Inferior parietal cortex (tissue), 1 donor: ENCODE results near the gene HOXD9.

ENCODE experiments used
- DNase-seq: peaks from one replicate; pipeline ENCODE4 v3.0.0-alpha.2; 2016; ENCODE audit errors: extremely low spot score

HOXD9 gene

DNA sequence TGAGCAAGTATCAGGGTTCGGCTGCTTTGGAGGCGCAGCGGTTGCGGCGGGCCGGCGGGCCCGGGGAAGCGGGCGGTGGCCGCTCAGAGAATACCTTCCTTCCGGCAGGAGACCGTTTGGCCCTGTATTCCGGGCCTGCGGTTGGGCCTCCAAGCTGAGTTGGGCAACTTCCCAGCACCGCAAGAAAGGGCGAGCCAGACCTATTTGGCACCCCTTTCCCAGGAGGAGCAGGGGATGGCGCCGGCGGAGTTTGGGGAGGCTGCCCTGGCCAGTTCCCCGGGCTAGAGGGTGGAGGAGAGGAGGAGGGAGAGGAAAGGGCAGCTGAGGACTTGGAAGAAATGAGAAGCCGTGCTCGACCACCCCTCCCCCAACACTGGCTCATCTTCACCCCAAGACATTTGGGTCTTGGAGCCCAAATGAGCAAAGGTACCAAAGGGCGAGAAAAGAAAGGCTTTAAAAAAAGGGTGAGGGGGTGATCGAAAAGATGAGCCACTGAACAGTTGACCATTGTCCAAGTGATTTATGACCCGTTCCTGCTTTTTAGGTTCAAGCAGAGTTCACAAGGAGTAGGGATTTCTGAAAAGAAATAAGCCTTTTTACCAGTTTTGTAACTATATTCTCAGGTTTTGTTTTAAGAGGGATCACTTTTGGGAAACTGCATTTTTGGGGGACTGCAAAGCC is 43.0 kb downstream of the HOXD9 start:
- DNase-seq, result no peak

DNA sequence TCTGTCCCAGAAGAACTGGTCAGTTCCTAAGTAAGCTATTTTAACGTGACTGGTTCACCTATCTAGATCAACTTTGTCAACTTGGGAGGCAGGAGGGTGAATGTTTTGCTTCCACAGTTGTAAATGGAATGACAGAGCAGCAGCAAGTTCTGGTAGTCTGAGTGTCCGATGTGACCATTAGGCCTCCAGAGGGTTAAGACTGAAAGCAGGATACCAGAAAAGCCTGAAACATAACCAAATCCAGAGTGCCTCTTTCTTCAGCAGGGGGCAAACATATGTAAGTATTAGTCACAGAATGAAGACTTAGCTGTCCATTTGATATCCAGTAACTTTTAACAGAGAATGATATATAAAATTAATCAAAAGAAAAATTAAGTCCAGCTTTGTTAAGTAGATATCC is 43.8 kb downstream of the HOXD9 start:
- DNase-seq, result no peak

DNA sequence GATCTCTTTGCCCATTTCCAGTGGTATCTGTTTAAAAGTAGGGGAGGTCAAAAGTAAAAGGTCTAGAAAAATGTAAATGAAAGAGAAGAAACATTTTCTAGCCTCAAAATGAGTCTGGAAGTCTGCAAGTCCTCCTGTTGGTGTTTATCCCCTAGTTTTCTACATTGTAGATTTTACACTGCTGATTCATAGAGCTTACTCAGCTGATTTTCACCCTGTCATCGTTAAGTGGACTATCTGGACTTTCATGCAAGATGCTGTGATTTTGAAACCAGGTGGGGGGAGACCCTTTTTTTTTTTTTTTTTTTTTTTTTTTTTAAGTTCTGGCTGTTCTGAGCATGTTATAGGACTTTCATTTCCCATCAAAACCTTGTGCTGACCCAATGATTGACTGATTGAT is 44.9 kb downstream of the HOXD9 start:
- no peak for DNase-seq

DNA sequence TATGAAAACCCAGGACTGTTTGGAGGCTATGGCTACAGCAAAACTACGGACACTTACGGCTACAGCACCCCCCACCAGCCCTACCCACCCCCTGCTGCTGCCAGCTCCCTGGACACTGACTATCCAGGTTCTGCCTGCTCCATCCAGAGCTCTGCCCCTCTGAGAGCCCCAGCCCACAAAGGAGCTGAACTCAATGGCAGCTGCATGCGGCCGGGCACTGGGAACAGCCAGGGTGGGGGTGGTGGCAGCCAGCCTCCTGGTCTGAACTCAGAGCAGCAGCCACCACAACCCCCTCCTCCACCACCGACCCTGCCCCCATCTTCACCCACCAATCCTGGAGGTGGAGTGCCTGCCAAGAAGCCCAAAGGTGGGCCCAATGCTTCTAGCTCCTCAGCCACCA is 46.7 kb downstream of the HOXD9 start:
- no peak for DNase-seq

DNA sequence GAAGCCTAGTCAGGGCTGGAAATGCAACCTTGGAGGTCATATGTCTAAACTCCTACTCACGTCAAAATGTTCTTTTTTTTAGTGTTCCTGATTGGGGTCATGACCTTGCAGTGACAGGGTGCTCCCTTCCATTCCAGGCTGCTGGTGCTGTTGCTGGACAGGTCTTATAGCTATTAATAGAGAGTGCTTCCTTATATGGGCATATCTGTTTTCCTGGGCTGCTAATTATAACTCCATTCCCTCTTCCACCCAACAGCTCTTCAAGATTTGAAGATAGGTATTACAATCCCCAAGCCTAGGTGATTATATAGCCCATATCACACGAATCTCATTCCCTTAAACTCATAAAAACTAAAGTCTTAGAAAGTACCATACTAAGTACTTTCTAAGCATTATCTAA is 47.2 kb downstream of the HOXD9 start:
- no peak for DNase-seq

DNA sequence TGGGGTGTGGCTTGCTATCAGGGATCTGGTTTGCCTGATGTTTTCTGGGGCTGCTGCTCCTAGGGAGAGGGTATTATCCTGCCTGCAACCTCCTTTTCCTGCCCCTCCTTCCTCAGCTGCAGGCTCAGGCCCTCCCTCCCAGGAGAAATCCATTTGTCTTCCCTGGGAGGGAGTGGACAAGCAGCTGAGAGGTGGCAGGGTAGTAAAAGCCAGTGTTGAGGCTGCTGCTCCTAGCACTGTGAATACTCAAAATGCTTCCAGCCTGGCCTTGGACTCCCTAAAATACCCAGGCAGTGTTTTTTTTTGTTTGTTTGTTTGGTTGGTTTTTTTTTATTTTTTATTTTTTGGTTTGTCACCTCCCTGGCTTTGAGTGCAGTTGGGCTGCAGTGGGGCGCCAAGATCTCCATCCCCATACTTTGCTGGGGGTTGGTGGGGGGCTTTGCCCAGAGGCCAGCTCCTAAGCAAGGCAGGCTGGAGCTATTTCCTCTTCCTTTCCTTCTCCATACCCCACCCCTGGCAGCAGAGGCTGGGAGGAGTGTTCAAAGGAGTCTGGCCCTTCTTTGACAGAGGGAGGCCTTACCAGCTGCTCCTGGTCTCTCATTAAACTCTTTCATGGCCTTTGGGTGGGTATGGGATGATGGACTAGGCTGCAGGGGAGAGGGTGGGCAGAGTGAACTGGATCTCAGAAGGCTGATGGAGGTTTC is 48.2 kb downstream of the HOXD9 start:
- DNase-seq, result no peak

DNA sequence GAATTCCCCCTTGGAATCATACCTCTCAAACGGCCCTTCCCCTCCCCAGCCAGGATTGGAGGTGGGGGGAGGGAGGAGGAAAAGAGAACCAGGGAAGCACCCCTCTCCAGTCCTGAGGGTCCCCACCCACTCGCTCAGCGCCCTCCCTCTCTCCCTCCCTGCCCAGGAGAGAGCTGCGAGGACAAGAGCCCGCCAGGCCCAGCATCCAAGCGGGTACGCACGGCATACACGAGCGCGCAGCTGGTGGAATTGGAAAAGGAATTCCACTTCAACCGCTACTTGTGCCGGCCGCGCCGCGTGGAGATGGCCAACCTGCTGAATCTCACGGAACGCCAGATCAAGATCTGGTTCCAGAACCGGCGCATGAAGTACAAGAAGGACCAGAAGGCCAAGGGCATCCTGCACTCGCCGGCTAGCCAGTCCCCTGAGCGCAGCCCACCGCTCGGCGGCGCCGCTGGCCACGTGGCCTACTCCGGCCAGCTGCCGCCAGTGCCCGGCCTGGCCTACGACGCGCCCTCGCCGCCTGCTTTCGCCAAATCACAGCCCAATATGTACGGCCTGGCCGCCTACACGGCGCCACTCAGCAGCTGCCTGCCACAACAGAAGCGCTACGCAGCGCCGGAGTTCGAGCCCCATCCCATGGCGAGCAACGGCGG is 49.0 kb downstream of the HOXD9 start:
- no peak for DNase-seq

DNA sequence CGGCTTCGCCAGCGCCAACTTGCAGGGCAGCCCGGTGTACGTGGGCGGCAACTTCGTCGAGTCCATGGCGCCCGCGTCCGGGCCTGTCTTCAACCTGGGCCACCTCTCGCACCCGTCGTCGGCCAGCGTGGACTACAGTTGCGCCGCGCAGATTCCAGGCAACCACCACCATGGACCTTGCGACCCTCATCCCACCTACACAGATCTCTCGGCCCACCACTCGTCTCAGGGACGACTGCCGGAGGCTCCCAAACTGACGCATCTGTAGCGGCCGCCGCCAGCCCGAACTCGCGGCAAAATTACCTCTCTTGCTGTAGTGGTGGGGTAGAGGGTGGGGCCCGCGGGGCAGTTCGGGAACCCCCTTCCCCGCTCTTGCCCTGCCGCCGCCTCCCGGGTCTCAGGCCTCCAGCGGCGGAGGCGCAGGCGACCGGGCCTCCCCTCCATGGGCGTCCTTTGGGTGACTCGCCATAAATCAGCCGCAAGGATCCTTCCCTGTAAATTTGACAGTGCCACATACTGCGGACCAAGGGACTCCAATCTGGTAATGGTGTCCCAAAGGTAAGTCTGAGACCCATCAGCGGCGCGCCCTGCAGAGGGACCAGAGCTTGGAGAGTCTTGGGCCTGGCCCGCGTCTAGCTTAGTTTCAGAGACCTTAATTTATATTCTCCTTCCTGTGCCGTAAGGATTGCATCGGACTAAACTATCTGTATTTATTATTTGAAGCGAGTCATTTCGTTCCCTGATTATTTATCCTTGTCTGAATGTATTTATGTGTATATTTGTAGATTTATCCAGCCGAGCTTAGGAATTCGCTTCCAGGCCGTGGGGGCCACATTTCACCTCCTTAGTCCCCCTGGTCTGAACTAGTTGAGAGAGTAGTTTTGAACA is 49.7 kb downstream of the HOXD9 start:
- DNase-seq, result no peak

DNA sequence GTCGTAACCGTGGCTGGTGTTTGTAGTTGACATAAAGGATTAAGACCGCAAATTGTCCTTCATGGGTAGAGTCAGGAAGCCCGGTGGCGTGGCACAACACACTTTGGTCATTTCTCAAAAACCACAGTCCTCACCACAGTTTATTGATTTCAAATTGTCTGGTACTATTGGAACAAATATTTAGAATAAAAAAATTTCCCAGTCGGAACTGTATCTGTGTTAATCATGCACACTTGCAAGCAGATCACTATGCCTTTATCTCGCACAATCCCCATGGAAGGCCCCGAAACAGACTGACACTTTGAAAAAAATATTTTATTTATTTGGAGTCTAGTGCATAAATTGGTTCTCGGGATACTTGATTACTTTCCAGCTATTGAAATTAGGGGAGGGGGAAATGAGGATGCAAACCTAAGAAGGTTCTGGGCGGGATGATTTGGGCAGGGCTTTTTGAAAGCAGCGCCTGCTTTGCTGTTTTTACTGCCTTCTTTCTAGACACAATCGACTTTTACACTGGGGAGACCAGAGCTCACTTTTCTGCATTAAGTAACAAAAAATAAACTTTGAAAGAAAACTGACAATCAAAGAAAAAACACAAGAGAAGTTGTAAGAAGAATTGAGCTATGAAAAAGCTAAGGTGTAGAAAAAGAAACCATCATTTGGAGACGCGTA is 50.5 kb downstream of the HOXD9 start:
- DNase-seq, result no peak

DNA sequence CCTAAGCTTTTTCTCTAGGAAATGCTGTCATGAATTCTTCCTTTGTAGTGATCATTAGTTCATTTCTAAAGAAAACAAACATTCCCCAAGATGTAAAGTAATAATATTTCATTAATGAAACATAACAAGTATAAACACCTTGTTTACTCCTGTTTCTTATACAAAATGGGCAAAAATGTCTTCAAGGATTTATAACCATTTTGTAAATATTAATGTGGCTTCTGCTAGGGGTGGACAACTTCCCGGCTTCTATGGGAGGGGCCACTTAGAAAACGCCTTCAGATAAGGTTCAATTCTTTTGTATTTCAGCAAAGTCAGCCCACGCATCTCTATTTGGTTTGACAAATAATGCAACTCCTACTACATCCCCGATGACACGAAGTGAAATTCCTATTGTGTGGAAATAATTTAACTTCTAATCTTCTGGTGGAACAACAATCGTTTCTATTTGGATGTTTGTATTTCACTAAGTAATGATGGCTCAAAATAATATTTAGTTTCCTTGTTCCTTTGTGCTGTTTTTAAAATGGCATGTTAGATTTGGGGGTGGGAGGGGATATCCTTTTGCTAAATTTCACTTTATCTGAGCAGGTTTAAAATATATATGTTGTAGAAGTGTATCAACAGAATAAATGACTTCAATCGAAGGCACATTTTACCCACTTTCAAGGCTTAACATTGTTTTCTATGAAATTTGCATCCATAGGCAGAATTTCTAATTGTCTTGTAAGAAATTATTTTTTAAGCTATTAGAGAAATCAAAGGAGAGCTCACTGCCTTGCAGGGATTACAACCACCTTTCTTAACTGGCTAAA is 51.3 kb downstream of the HOXD9 start:
- no peak for DNase-seq

DNA sequence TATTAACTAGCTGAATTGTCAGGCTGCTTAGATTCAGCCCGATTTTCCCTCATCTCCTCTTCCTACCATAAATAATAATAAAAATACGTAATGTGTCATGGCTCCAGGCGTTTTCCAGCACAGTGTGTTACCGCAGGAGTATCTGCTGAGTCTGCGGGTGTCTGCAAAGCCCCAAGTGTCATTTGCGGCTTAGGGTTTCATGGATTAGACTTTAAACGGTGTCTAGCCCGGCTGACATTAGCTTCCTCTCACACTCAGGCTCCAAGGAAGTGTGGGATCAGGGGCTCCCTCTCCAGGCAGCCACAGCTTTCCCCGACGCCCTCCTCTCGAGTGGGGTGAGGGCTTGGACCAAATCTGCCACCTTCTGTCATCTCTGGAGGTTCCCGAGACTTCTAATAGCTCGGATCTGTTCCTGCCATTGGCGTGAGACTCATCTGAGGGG is 51.9 kb downstream of the HOXD9 start:
- DNase-seq, result no peak
